WTC11 (cell line): Measurements from ENCODE around the gene SMIM28. TPM values are rescaled to one million over a fixed set of nuclear protein-coding genes. Genes with fewer than 3 reads are reported as not detected.

Experiments used
- ATAC-seq: fragments of 200-7000 bp; cut with Tn5 transposase; 2 replicates; pipeline ENCODE4 v1.10.0; 2021; ENCODE audit warnings: mild to moderate bottlenecking, moderate library complexity
- CTCF ChIA-PET: fragments of 300-600 bp; sonication (Branson Sonifier 250); formaldehyde crosslinking; loops from one replicate; lab custom pipeline; 2021; ENCODE audit warnings: antibody characterized with exemption; lab: Charles Lee
- POLR2A ChIA-PET: fragments of 350-600 bp; sonication (Branson Sonifier 250); formaldehyde crosslinking; loops from one replicate; lab custom pipeline; 2021; ENCODE audit warnings: antibody characterized with exemption; lab: Charles Lee
- DNase-seq: peaks from one replicate; pipeline ENCODE4 v3.0.0; 2021; ENCODE audit warnings: low spot score
- H3K27ac Mint-ChIP-seq: 2 replicates; pipeline ENCODE4 v1.8.0; 2021; ENCODE audit warnings: mixed read lengths
- H3K27me3 Mint-ChIP-seq: 2 replicates; pipeline ENCODE4 v1.8.0; 2021; ENCODE audit warnings: low read depth, mild to moderate bottlenecking, moderate library complexity, mixed read lengths
- H3K36me3 Mint-ChIP-seq: 2 replicates; pipeline ENCODE4 v1.8.0; 2021; ENCODE audit warnings: mixed read lengths
- H3K4me1 Mint-ChIP-seq: 2 replicates; pipeline ENCODE4 v1.8.0; 2022; ENCODE audit warnings: mixed read lengths
- H3K4me3 Mint-ChIP-seq: 2 replicates; pipeline ENCODE4 v1.8.0; 2021; ENCODE audit warnings: mild to moderate bottlenecking, moderate library complexity, mixed read lengths
- H3K9me3 Mint-ChIP-seq: 2 replicates; pipeline ENCODE4 v1.8.0; 2021; ENCODE audit warnings: mixed read lengths
- CREB1 ChIP-seq: sonication (generic); formaldehyde crosslinking; IDR thresholded peaks from 2 replicates; pipeline ENCODE4 v1.8.0; 2023; ENCODE audit warnings: mild to moderate bottlenecking, missing genetic modification reagents
- CREM ChIP-seq: sonication (generic); formaldehyde crosslinking; IDR thresholded peaks from 2 replicates; pipeline ENCODE4 v1.8.1; 2022; ENCODE audit warnings: mild to moderate bottlenecking, missing genetic modification reagents, moderate library complexity
- EMX1 ChIP-seq: fragments of 250-450 bp; sonication (Bioruptor Pico); IDR thresholded peaks from 2 replicates; pipeline ENCODE4 v1.8.0; 2021; ENCODE audit warnings: mild to moderate bottlenecking
- ESRRA ChIP-seq: sonication (generic); formaldehyde crosslinking; IDR thresholded peaks from 2 replicates; pipeline ENCODE4 v1.8.1; 2022; ENCODE audit warnings: mild to moderate bottlenecking, missing genetic modification reagents, borderline replicate concordance
- IRF2 ChIP-seq: sonication (generic); formaldehyde crosslinking; IDR thresholded peaks from 2 replicates; pipeline ENCODE4 v1.8.0; 2022; ENCODE audit warnings: low read depth, missing genetic modification reagents, borderline replicate concordance
- JUN ChIP-seq: sonication (generic); formaldehyde crosslinking; IDR thresholded peaks from 2 replicates; pipeline ENCODE4 v1.8.0; 2023; ENCODE audit warnings: mild to moderate bottlenecking, missing genetic modification reagents
- OVOL2 ChIP-seq: fragments of 250-450 bp; sonication (Bioruptor Pico); IDR thresholded peaks from 2 replicates; pipeline ENCODE4 v1.9.0; 2021; ENCODE audit warnings: mild to moderate bottlenecking, borderline replicate concordance
- SOX15 ChIP-seq: fragments of 250-450 bp; sonication (Bioruptor Pico); IDR thresholded peaks from 2 replicates; pipeline ENCODE4 v1.9.0; 2021; ENCODE audit warnings: mild to moderate bottlenecking
- TEAD1 ChIP-seq: sonication (generic); formaldehyde crosslinking; IDR thresholded peaks from 2 replicates; pipeline ENCODE4 v1.8.0; 2022; ENCODE audit warnings: mild to moderate bottlenecking, missing genetic modification reagents
- ZNF121 ChIP-seq: sonication (generic); formaldehyde crosslinking; IDR thresholded peaks from 2 replicates; pipeline ENCODE4 v1.8.0; 2023; ENCODE audit warnings: missing genetic modification reagents
- ZNF138 ChIP-seq: sonication (generic); formaldehyde crosslinking; conservative IDR thresholded peaks from 2 replicates; pipeline ENCODE4 v1.8.1; 2022; ENCODE audit warnings: mild to moderate bottlenecking, moderate library complexity, missing genetic modification reagents
- ZNF219 ChIP-seq: sonication (generic); formaldehyde crosslinking; IDR thresholded peaks from 2 replicates; pipeline ENCODE4 v1.8.0; 2023; ENCODE audit warnings: missing genetic modification reagents, mild to moderate bottlenecking, borderline replicate concordance
- ZNF396 ChIP-seq: fragments of 250-450 bp; sonication (Bioruptor Pico); IDR thresholded peaks from 2 replicates; pipeline ENCODE4 v1.8.0; 2021; ENCODE audit warnings: mild to moderate bottlenecking, moderate library complexity, borderline replicate concordance
- total RNA-seq: library from RNA; stranded (reverse); gene quantifications from 3 replicates; pipeline ENCODE4 v1.2.3, GENCODE V29; 2021
- TF ChIP-seq, protein P1 (sequence below): sonication (generic); formaldehyde crosslinking; IDR thresholded peaks from 2 replicates; pipeline ENCODE4 v1.8.1; 2022; ENCODE audit warnings: low read depth, missing genetic modification reagents, borderline replicate concordance
- TF ChIP-seq, protein P2 (sequence below): fragments of 200-600 bp; IDR thresholded peaks from 2 replicates; pipeline ENCODE4 v1.8.0; 2022; ENCODE audit warnings: antibody characterized with exemption
- TF ChIP-seq, protein P3 (sequence below): sonication (generic); formaldehyde crosslinking; IDR thresholded peaks from 2 replicates; pipeline ENCODE4 v1.8.1; 2022; ENCODE audit warnings: mild to moderate bottlenecking, missing genetic modification reagents, moderate library complexity, borderline replicate concordance
- TF ChIP-seq, protein P4 (sequence below): sonication (generic); formaldehyde crosslinking; conservative IDR thresholded peaks from 2 replicates; pipeline ENCODE4 v1.8.1; 2023; ENCODE audit warnings: mild to moderate bottlenecking, low read depth, missing genetic modification reagents, moderate library complexity
- TF ChIP-seq, protein P5 (sequence below): sonication (generic); formaldehyde crosslinking; IDR thresholded peaks from 2 replicates; pipeline ENCODE4 v1.8.1; 2022; ENCODE audit warnings: mild to moderate bottlenecking, moderate library complexity, missing genetic modification reagents
- TF ChIP-seq, protein P6 (sequence below): fragments of 250-450 bp; sonication (Bioruptor Pico); IDR thresholded peaks from 2 replicates; pipeline ENCODE4 v1.8.0; 2021; ENCODE audit warnings: mild to moderate bottlenecking

The SMIM28 gene
- total RNA-seq, 1 experiment from 2014 or later: not detected

DNA sequence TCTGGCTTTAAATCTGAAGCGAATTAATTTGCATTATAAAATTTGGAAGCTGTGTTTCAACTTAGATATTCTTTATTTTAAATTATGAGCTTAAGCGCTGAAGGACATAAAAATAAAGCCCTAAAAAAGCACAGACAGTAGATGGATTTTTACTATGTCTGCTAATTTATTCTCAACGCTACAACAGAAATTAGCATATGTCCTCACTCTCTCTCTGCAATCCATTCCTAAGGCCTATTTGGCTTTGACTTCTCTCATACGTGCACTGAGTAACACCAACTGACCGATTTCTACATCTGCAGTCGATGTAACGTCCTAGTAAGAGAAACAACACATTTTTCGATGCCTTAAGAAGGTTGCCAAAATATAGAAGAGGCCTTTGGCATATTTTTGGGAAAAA lies 50.0 kb downstream of the SMIM28 start (continued):
- TF ChIP-seq ZNF219 (CRISPR knock-in tag) (no peak), ZNF396 (no peak), CREB1 (CRISPR knock-in tag) (no peak), ZNF121 (CRISPR knock-in tag) (no peak), ZNF138 (no peak), CREM (no peak), EMX1 (CRISPR knock-in tag) (no peak), SOX15 (CRISPR knock-in tag) (no peak), OVOL2 (CRISPR knock-in tag) (no peak), TEAD1 (CRISPR knock-in tag) (no peak)
- TF ChIP-seq, protein P1, sequence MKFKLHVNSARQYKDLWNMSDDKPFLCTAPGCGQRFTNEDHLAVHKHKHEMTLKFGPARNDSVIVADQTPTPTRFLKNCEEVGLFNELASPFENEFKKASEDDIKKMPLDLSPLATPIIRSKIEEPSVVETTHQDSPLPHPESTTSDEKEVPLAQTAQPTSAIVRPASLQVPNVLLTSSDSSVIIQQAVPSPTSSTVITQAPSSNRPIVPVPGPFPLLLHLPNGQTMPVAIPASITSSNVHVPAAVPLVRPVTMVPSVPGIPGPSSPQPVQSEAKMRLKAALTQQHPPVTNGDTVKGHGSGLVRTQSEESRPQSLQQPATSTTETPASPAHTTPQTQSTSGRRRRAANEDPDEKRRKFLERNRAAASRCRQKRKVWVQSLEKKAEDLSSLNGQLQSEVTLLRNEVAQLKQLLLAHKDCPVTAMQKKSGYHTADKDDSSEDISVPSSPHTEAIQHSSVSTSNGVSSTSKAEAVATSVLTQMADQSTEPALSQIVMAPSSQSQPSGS (CRISPR knock-in tag): no peak
- TF ChIP-seq, protein P2, sequence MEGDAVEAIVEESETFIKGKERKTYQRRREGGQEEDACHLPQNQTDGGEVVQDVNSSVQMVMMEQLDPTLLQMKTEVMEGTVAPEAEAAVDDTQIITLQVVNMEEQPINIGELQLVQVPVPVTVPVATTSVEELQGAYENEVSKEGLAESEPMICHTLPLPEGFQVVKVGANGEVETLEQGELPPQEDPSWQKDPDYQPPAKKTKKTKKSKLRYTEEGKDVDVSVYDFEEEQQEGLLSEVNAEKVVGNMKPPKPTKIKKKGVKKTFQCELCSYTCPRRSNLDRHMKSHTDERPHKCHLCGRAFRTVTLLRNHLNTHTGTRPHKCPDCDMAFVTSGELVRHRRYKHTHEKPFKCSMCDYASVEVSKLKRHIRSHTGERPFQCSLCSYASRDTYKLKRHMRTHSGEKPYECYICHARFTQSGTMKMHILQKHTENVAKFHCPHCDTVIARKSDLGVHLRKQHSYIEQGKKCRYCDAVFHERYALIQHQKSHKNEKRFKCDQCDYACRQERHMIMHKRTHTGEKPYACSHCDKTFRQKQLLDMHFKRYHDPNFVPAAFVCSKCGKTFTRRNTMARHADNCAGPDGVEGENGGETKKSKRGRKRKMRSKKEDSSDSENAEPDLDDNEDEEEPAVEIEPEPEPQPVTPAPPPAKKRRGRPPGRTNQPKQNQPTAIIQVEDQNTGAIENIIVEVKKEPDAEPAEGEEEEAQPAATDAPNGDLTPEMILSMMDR: no peak
- TF ChIP-seq, protein P3, sequence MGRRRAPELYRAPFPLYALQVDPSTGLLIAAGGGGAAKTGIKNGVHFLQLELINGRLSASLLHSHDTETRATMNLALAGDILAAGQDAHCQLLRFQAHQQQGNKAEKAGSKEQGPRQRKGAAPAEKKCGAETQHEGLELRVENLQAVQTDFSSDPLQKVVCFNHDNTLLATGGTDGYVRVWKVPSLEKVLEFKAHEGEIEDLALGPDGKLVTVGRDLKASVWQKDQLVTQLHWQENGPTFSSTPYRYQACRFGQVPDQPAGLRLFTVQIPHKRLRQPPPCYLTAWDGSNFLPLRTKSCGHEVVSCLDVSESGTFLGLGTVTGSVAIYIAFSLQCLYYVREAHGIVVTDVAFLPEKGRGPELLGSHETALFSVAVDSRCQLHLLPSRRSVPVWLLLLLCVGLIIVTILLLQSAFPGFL (CRISPR knock-in tag): no peak
- TF ChIP-seq, protein P4, sequence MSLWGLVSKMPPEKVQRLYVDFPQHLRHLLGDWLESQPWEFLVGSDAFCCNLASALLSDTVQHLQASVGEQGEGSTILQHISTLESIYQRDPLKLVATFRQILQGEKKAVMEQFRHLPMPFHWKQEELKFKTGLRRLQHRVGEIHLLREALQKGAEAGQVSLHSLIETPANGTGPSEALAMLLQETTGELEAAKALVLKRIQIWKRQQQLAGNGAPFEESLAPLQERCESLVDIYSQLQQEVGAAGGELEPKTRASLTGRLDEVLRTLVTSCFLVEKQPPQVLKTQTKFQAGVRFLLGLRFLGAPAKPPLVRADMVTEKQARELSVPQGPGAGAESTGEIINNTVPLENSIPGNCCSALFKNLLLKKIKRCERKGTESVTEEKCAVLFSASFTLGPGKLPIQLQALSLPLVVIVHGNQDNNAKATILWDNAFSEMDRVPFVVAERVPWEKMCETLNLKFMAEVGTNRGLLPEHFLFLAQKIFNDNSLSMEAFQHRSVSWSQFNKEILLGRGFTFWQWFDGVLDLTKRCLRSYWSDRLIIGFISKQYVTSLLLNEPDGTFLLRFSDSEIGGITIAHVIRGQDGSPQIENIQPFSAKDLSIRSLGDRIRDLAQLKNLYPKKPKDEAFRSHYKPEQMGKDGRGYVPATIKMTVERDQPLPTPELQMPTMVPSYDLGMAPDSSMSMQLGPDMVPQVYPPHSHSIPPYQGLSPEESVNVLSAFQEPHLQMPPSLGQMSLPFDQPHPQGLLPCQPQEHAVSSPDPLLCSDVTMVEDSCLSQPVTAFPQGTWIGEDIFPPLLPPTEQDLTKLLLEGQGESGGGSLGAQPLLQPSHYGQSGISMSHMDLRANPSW: no peak

DNA sequence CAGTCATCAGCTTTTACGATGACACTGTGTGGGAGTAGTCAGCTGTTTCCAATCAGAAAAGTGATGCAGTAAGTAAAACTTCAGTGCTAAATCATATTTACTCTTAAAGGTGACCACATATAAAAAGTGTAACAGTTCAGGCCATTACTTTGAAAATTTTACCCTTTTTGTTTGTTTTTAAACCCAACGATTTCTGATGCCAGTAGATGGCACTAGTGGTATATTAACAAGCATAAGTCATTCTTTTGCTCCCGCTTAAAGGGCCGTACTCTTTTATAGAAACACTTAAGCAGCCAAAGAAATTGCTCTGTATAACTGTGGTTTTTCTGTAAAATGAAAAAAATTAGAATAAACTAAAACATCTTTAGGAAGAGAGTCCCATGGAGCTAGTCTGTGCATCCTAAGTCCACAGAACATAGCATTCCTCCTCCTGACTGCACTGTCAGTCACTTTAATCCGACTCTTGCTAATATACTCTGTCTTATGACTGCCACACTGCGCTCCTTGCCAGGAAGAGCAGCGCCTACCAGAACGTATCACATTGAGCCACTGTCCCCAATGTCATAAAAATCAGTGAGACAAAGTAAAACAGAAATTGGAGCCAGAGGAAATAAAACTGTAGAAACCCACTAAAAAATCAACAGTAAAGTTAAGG lies 51.4 kb downstream of the SMIM28 start:
- H3K9me3 Mint-ChIP-seq: no peaks in the 10 kb centered on the region
- TF ChIP-seq, protein P5, sequence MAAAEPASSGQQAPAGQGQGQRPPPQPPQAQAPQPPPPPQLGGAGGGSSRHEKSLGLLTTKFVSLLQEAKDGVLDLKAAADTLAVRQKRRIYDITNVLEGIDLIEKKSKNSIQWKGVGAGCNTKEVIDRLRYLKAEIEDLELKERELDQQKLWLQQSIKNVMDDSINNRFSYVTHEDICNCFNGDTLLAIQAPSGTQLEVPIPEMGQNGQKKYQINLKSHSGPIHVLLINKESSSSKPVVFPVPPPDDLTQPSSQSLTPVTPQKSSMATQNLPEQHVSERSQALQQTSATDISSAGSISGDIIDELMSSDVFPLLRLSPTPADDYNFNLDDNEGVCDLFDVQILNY (CRISPR knock-in tag): no peak
- TF ChIP-seq, protein P6, sequence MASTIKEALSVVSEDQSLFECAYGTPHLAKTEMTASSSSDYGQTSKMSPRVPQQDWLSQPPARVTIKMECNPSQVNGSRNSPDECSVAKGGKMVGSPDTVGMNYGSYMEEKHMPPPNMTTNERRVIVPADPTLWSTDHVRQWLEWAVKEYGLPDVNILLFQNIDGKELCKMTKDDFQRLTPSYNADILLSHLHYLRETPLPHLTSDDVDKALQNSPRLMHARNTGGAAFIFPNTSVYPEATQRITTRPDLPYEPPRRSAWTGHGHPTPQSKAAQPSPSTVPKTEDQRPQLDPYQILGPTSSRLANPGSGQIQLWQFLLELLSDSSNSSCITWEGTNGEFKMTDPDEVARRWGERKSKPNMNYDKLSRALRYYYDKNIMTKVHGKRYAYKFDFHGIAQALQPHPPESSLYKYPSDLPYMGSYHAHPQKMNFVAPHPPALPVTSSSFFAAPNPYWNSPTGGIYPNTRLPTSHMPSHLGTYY (CRISPR knock-in tag): no peak
- TF ChIP-seq IRF2 (CRISPR knock-in tag) (no peak), ESRRA (CRISPR knock-in tag) (no peak), JUN (CRISPR knock-in tag) (no peak)
- TF ChIP-seq, protein P2: no peak
- TF ChIP-seq, all 79 proteins: peak for 0
- ATAC-seq: no peak
- POLR2A ChIA-PET: no interaction called here
- peaks cover 9% of the 10 kb centered on the region; the same call in 1 of the 2 replicates for H3K4me1 Mint-ChIP-seq
- no peak overlapping the region for H3K4me3 Mint-ChIP-seq
- CTCF ChIA-PET: interaction anchor here (1.2 to 2.7 kb wide), 4 partner anchors 80 to 165 kb away, joined by 3 to 29 read pairs (median 8); no protein-coding TSS in a partner anchor
- DNase-seq: no peak
- H3K27ac Mint-ChIP-seq: peak overlapping the region; percentile 90; the same call in 1 of the 2 replicates
- peaks cover 14% of the 10 kb centered on the region for H3K36me3 Mint-ChIP-seq
- H3K27me3 Mint-ChIP-seq: no peaks in the 10 kb centered on the region
